Spleen (tissue), 7 donors: ENCODE measurements around the gene PARVA.

Source experiments
- POLR2A ChIP-seq, 3 donors: fragments of 450-650 bp; IDR thresholded peaks; one replicate each; pipeline ENCODE4 v1.5.1; 2017; ENCODE audit warnings: antibody characterized with exemption in 3 of 3, mild to moderate bottlenecking in 1 of 3
- POLR2AphosphoS5 ChIP-seq, 3 donors: sonication (generic); formaldehyde crosslinking; IDR thresholded peaks; one replicate each; pipeline ENCODE4 v1.5.1; 2017; ENCODE audit warnings: antibody characterized with exemption in 3 of 3
- TF ChIP-seq, protein P1 (sequence below), 11 experiments: fragments of 200-600 bp in 7 of 11; fragments of 450-650 bp in 4 of 11; sonication (generic) in 4 of 11; IDR thresholded peaks in 8 of 11; conservative IDR thresholded peaks in 3 of 11; 1 replicate in 7 of 11; 2 replicates in 4 of 11; pipeline versions ENCODE4 v1.4.0 to v1.8.0; 2016 to 2021; ENCODE audit warnings: antibody characterized with exemption in 11 of 11, inconsistent platforms in 4 of 11, mild to moderate bottlenecking in 1 of 11
- donor health status: DM: no; HTN: no; CAD: no; lungs with moderate emphysema.
- donor health status: DM: no; HTN: no; CAD: no.
- donor health status: DM: no; HTN: no; CAD: no.

DNA sequence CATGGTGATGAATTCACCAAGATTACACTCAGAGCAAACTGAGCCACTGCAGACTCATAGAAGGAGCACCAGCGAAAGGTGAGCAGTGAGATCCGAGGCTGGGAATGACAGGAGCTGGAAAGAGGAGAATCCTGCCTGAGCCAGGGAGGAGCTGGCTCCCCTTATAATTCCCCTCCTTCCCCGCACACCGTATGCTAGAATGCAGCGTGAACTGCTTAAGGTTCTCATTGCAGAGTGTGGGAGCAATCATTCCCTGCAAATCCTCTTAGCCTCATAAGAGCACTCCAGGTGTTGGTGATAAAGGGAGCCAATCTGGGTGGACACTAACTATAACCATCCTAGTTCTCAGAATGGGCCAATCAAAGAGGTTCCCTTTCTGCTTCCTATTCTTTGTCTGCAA, 169.3 kb downstream of the PARVA start:
- TF ChIP-seq, protein P1, sequence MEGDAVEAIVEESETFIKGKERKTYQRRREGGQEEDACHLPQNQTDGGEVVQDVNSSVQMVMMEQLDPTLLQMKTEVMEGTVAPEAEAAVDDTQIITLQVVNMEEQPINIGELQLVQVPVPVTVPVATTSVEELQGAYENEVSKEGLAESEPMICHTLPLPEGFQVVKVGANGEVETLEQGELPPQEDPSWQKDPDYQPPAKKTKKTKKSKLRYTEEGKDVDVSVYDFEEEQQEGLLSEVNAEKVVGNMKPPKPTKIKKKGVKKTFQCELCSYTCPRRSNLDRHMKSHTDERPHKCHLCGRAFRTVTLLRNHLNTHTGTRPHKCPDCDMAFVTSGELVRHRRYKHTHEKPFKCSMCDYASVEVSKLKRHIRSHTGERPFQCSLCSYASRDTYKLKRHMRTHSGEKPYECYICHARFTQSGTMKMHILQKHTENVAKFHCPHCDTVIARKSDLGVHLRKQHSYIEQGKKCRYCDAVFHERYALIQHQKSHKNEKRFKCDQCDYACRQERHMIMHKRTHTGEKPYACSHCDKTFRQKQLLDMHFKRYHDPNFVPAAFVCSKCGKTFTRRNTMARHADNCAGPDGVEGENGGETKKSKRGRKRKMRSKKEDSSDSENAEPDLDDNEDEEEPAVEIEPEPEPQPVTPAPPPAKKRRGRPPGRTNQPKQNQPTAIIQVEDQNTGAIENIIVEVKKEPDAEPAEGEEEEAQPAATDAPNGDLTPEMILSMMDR (IDR thresholded peaks at IDR 0.05 in 8 of 11, conservative IDR thresholded peaks at IDR 0.05 in 3 of 11) = no peak
- TF ChIP-seq POLR2A (IDR thresholded peaks at IDR 0.05) (no peak), POLR2AphosphoS5 (IDR thresholded peaks at IDR 0.05) (no peak)
